ENCODE measurements around the gene INPP4A.
"Not testable (repeated sequence)": the region's sequence is repeated elsewhere in the genome, so short reads cannot be mapped to it uniquely, and the experiment has no call there.

Gene INPP4A

DNA sequence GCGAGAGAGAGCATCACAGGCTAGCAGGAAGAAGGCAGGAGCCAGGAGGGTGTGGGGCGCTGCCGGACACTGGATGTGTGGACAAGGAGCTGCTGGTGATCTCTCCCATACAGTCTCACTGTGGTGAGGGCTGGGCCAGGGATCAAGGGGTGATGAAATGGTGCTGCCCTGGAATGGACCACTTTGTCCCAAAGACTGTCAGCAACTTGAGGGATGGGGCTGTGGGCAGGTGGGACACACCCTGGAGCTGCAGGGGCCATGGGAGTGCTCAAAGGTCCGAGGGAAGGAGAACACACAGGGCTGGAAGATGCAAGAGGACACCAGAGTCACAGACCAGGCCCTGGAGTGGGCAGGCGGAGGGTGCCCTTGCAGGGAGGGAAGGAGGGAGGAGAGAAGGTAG lies 125.7 kb downstream of the INPP4A start:
- DNase-seq, result no peak

DNA sequence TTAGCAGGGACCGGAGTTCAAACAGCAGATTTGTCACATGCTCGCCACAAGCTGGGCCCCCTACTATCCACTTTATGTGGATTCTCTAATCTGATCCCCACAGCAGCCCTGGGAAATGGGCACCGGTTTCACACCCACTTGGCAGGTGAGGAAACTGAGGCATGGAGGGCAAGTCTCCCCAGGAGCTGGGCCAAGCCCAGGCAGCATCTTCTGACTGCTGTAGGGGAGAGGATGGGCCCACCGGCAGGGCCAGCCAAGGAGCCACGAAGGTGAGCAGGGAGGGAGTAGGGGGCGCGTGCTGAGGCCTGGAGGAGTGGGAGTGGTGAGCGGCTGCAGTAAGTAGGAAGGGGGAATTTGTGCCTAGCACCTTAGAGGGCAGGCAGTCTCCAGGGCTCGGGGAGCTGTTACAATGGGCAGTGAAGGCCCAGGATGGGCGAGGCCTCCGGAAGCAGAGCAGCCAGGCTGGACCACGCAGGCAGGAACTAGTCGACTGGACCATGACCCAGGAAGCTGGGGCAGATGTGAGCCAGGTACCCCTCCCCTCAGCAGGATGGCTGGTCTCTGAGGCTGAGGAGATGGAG lies 126.6 kb downstream of the INPP4A start:
- no peak for DNase-seq

DNA sequence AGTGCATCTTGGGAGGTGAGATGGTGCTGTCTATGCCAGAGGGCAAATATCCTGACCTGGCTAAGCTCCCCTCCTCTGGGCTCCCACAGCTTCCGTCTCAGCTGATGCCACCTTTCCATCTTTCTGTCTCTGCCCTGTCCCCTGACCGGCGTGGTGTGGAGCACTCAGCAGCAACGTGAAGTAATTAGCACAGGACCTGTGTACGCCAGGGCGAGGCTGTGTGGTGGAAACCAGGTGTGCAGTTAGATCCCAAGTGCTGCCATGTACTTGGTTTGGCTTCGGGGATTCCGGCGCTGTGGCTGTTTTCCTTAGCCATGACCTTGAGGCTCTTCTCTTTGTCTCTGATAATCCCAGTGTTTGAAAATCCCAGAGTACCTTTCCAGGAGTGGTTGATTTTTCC lies 127.1 kb downstream of the INPP4A start:
- no peak for DNase-seq

DNA sequence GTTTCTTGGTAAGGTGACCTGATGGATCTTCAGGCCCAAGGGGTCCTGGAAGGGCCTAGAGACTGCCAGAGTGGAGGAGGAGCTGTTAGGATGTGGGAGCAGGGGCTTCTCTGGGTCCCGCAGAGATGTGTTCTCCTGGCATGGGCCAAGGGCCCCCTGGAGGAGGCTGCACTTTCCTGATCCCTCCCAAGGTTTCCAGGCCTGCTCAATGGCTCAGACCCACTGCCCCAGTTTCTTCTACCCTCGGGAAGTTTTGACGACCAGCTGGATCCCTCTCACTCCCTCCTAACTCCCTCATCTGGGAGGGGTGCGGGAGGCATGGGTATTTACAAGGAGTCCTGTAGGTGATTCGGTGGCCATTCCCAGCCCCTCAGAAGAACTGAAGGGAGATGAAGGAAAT lies 127.6 kb downstream of the INPP4A start:
- DNase-seq, result no peak

DNA sequence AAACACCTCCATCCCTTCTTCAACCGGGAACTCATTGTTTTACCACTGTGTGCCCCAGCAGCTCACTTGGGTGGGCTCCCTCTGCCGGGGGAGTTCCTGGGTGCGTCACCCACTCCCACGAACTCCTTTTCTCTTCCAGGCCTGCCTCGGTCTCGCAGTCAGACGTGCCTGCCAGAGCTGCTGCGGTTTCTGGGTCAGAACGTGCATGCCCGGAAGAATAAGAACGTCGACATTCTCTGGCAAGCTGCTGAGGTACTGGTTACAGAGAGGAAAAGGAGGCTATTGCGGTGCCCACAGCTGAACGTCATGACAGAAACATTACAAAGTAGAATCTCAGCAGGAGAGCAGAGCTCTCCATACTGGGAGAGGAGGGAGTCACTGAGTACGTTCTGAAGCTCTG lies 128.0 kb downstream of the INPP4A start:
- DNase-seq, result no peak

DNA sequence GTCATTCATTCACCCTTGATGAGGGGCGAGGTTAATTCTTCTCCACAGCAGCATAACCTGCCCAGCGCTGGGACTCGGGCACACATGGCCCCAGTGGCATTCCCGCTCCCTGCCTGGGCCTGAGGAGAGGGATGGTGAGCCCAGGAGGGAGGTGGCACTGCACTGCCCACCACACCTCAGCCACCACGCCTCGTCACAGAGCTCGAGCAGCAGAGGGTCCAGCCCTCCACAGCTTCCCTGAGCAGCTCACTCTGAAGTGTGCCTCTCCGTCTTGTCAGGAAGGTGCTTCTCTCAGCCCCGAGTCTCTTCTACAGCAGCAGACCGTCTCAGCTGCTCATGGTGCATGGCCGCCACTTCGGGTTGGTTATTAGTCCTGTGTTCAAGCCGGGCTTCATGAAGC lies 128.8 kb downstream of the INPP4A start:
- DNase-seq, result no peak

DNA sequence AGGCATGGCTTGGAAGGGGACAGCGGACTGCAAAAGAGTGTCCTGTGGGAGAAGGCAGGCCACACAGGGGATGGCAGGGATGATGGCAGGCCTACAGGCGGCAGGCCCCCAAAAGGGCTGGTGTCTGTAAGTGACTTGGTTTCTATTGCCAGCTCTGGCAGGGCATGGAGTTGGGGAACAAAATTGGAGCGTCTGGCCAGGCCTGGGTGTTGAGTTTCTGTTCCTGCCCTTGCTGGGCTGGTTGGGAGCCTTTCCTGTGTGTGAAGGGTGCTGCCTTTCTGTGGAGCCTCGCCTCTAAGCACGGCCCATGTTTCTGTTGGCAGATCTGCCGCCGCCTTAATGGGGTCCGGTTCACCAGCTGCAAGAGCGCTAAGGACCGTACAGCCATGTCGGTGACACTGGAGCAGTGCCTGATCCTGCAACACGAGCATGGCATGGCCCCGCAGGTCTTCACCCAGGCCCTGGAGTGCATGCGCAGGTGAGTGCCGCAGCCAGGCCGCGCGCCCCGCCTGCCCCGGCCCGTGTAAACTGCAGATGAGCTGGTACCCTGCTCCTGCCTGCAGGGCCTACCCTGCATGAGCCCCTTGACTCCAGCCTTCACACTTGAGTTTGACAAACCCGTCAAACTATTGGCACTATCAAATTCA lies 132.1 kb downstream of the INPP4A start:
- DNase-seq, result no peak

DNA sequence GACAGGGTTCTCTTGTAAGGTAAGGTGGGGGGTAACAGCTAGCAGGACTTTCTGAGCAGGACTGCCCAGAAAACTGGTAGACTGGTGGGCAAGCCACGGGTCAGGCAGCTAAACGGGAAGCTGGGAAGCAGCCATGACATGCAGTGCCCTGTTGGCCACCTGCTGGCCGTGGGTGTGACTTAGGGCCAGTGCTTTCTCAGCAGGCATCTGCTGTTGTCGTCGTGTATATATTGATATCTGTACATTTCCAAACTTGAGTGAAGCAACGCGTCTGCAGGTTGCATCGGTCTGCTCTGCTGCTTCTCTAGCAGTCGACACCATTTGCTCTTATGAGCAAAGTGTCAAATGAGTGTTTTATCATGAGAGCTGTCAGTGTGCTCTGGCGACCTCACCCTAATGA lies 132.7 kb downstream of the INPP4A start:
- DNase-seq, result no peak

DNA sequence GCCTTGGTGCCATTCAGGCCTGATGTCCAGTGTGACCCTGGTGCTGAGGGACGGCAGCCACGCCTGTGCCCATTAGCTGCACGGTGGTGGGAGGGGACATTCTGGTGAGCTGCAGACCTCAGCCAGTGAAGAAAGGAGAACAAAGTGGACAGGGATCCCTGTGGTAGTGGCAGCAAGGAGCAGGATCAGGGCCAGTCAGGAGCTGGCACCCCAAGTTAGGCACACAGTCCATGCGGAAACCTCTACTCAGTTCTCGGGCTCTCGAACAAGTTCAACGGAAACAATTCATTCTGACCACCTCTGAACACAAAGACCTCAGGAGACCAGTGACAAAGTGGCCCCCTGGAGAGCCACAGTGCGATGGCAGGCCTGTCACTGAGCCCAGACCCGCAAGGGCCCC lies 133.6 kb downstream of the INPP4A start:
- no peak for DNase-seq

DNA sequence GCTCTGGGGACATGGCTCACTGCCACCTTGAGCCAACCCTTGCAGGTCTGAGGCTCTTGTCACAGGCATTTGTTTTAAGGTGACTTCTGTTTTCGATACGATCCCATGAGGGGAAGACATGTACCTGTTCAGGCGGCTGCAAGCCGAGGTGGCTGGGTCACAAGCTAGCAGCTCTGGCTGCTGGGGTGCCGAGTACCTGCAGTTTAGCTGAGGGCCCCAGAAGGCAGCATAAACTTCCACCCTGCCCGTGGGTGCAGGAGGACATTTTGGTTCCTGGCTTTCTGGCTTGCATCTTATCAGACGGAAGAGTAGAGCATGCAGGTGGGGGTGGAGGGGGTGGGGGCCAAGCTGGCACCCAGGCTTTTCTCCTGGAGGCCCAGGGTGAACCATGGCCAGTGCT lies 135.3 kb downstream of the INPP4A start:
- no peak for DNase-seq

DNA sequence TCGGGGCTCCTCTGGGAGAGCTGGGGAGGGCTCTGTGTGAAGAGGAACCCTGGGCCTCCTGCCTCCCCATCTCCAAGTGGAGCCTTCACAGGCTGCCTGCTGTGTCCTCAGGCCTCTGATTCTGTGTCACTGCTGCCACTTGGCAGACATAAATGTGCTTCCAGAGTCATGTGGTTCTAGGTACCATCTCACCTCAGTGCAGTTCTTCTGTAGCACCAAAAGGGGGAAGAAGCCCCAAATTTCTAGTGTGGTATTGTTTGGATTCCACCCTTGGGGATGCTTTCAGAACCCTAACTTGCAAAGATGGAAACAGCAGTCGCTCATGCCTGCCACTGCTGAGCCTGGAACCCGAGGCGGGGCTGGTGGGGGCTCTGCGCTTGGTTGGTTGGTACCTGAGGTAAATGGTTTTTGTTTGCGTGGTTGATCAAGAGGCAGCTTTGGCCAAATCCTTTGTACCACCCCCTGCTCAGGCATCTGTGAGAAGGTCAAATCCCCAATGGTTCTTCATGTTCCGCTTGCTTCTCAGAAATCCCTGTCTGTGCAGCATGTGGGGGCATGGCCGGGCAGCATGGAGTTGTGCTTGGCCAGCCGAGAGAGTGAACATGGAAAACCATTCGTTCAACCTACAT lies 136.1 kb downstream of the INPP4A start:
- DNase-seq, result no peak

DNA sequence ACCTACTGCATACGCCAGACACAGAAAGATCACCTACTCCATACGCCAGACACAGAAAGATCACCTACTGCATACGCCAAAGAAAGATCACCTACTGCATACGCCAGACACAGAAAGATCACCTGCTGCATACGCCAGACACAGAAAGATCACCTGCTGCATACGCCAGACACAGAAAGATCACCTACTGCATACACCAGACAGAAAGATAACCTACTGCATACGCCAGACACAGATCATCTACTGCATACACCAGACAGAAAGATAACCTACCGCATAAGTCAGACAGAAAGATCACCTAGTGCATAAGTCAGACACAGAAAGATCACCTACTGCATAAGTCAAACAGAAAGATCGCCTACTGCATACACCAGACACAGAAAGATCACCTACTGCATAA lies 137.9 kb downstream of the INPP4A start:
- no peak for DNase-seq

DNA sequence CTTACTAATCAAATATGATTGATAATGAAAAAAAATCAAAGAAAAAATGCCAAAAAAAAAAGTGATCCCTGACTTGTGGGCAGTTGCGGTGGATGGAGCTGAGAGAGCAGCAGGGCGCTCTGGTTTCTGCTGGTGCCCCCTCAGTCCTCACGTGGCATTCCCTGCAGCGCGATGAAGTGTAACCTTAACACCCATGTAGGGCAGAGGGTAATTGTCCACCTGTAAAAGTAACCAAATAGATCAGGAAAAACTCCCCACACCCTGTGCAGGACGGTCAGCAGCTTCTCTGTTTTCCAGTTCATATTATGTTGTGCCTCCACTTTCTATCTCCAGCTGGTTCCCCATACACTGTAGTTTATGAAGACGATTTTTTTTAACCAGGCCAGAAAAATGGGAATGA lies 138.6 kb downstream of the INPP4A start:
- no peak for DNase-seq

DNA sequence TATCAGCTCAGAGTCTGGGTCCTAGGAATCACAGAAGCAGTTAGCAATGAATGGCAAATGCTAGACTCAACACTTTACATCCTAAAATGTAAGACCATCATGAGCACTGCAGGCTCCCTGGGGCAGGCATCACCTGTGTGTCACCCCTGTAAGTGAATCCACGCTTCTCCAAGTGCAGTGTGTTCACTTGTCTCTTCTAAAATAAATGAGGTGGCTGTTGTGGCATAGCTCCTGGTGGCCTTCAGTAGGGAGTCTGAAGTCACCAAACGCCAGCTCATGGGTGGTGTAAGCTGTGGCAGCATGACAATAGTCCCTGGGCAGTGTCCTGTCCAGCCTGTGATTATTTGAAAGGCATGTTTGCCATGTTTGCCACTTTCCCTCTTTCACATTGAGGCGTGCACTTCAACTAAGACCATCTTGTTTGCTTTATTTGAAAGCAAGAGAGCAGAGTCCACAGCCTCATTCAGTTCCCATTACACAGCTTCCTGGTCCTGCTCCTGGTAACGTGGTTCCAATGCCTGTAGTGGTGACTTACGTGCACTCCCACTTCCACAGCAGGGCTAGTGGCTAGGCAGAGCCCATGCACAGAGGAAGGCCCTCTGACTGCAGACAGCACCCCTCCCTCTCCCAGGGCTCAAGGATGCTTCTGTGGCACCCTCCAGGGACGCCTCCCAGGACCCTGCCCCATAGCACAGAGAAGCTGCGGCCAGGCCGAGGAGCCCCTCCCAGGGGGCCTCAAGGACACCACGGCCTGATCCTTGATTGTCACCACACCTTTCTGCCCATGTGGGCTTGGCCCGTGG lies 139.4 kb downstream of the INPP4A start:
- no peak for DNase-seq

DNA sequence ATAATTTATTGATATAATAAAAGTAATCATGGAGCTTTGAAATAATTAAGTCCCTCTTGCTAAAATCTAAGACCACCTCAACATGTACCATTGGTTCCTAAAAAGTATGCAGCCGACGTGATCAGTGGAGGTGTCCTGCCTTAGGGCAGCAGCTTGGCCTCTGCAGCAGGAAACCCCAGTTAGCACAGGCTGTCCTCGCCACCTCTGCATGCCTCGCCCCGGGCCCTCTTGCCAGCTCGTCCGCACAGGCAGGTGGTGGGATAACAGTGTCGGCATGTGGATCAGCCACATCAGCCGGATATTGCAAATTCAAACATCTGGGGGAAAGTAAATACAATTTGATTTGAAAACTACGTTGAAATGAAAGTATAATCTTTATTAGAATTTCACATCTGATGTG lies 140.7 kb downstream of the INPP4A start:
- DNase-seq, result no peak

DNA sequence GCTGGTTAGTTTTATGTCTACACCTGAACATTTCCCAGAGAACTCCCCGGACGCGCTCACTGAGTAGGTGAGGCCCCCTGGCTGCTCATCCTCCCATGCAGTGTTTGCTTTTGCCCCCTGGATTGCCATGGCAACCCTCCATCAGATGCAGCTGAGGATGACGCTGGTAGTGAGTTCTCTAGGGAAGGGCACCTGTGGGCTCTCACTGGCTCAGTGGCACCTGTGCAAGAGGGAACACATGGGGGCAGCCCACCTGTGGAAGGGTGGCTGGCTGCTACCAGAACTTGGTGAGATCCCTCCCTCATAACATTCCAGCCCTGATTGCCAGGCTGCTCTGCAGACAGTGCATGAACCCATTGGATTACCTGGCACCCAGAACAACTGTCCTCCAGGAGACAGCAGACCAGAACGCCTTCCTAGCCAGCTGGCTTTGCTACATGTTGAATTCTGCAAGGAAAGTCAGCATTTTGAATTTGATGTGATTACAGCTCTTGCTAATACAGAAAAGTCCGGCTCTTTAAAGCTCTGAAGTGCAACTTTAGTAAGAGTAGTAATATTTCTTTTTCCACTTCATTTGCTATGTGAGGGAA lies 142.0 kb downstream of the INPP4A start:
- DNase-seq, result no peak

DNA sequence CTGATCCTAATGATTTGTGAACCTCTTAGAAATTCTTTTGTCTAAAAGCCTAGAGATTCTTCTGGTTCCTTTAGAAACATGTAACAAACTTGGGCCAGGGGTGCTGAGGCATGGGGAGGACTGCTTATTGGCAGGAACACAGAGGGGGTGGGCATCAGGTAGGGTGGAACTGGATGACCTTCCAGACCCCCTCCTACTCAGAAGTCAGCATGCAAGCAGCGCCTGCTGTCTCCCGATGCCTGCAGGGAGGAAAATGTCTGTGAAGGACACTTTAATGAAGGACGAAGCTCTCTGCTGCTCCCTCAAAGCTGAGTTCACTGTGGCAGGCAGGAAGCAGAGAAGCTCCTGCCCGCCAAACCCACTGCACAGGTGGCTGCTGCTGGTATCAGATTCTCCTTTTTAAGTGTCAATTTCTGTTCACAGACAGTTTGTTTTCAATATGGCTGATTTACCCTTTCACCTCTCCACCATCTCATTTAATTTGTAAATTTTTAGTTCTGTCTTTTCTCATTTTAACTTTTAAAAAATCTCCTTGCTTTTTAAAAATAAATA lies 144.3 kb downstream of the INPP4A start:
- DNase-seq, result no peak

DNA sequence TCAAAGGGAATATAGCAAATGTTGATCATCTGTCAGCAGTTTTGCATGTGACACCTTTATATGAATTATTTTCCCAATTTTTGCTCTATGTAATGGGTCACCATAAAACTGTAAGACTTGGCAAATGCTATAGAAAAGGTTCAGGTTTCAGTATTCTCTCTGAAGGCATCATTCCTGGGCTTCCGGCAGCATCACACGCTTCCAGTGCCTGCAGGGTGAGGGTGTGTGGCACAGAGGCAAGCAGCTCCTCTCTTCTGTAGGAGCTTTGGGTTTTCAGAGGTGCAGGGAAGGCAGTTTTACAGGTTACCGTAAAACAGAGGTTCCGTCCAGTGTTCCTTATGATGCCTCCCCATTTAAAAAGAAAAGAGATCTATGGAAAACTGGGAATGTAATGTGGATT lies 144.8 kb downstream of the INPP4A start:
- no peak for DNase-seq

DNA sequence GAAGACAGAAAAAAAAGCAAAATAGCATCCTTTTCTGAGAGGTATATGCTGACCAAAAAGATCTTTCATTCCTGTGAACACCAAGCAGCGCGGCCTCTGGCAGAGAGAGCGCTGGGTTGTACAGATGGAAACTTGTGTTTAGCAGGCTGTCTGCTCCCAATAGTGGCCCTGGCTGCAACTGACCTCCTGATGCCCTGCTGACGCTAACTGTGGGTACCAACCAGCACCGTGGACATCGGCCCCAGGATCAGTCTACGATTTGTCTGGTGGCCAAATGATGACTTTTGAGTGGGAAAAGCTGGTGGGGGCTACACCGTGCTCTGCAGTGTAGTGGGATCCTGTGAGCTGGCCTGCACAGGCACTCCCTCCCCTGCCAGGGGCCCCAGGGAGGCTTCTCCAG lies 147.9 kb downstream of the INPP4A start:
- no peak for DNase-seq

DNA sequence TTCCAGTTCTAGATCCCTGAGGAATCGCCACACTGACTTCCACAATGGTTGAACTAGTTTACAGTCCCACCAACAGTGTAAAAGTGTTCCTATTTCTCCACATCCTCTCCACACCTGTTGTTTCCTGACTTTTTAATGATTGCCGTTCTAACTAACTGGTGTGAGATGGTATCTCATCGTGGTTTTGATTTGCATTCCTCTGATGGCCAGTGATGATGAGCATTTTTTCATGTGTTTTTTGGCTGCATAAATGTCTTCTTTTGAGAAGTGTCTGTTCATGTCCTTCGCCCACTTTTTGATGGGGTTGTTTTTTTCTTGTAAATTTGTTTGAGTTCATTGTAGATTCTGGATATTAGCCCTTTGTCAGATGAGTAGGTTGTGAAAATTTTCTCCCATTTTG lies 150.0 kb downstream of the INPP4A start:
- DNase-seq, result not testable (repeated sequence)

DNA sequence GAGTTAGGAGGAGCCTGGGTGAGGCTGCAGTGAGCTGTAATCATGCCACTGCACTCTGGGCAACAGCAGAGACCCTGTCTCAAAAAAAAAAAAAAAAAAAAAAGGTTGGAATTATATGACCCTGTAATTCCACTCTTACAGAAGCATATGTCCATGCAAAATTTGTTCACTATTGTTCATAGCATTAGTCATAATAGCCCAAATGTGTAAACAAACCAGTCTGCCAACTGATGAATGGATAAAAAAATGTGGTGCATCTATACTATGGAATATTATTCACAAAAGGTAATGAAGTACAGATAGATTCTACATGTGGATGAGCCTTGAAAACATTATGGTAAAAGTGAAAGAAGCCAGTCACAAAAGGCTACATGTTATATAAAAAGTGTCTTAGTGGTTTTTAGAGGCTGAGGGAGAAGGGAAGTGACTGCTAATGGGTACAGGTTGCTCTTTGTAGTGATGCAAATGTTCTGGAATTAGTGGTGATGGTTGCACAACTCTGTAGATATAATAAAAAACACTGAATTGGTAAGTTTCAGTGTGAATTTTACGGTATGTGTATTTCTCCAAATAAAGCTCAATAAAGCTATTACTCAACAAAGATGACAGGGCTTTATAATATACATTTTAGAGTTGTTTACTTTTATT lies 154.2 kb downstream of the INPP4A start:
- no peak for DNase-seq

DNA sequence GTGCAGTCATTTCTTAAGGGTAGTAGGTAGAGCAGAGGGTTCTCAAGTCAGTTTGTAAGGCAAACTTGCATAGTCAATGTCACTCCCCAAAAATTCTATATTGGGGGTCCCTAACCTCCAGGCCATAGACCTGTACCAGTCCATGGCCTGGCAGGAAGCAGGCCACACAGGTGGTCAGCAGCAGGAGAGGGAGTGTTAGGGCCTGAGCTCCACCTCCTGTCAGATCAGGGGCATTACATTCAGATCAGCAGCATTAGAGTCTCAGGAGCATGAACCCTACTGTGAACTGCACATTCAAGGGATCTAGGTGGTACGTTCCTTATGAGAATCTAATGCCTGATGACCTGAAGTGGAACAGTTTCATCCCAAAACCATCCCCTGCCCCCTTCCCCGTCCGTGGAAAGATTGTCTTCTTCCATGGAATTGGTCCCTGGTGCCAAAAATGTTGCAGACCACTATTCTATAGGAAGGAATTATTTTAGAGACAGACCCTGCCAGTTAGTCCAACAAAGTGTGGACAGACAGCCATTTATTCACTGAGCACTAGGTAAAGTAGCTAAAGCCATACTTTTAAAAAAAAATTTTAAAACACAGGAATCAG lies 157.0 kb downstream of the INPP4A start:
- DNase-seq, result no peak

All from NCI-H1048 (cell line).